SKM-1 (cell line): ENCODE measurements around the gene FUS.
A peak's percentile ranks its signal among the peaks of the same experiment; 100 is the strongest.

Experiments used
- DNase-seq: peaks from one replicate; lab custom pipeline; 2025; ENCODE audit not compliant: unreplicated experiment; lab: John Stamatoyannopoulos, UW

Gene FUS

GRCh38 chr16:31200821-31201568 lies 21.1 kb downstream of the FUS start:
- no peak for DNase-seq

GRCh38 chr16:31201582-31202413 lies 21.9 kb downstream of the FUS start:
- DNase-seq, result peak; percentile 70

- peak; percentile 36 for DNase-seq
Observed at GRCh38 chr16:31202414-31203375, 22.8 kb downstream of the FUS start, which contains the start of gene PYCARD. Gene PYCARD, minus strand, starts transcription at chr16:31202760. Its CDS starts 70 bp downstream, at chr16:31202690.

DNA sequence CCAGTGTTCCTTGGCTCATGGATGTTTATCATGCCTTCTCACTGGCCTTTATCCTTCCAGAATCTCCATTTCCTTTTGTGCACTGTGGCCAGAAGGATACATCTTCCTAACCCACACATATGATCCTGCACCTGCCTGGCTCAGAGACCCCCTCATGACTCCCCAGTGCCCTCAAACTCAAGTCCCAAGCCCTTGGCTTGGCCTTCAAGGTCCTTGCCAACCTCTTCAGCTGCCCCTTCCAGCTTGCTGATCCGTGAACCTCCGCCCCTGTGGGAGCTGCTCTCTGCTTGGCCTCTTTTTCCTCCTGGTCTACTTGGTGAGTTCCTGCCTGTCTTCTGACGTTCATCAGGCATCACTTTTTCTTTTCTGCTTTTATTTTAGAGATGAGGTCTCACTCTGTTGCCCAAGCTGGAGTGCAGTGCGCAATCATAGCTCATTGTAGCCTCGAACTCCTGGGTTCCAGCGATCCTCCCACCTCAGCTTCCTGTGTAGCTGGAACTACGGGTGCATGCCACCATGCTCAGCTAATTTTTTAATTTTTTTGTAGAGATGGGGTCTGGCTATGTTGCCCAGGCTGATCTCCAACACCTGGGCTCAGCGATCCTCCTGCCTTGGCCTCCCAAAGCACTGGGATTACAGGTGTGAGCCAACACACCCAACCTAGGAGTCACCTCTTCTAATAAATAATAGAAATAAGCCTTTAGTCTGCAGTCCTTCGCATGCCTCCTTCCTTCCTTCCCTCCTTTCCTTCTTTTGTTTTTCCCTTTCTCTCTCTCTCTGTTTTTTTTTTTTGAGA lies 25.1 kb downstream of the FUS start:
- no peak for DNase-seq

DNA sequence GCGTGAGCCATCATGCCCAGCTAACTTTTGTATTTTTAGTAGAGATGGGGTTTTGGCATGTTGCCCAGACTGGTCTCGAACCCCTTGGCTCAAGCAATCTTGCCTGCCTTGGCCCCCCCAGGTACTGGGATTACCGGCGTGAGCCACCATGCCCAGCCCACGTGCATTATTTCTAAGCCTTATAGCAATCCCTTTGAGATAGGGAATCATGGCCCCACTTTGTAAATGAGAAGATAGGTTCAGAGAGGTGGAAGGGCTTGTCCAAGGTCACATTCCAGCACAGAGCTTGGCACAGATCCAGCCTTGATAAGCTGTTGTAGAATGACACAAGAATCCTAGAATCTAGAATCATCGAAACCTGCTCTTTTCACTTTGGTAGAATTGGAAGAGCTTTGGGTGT lies 26.8 kb downstream of the FUS start:
- no peak for DNase-seq

DNA sequence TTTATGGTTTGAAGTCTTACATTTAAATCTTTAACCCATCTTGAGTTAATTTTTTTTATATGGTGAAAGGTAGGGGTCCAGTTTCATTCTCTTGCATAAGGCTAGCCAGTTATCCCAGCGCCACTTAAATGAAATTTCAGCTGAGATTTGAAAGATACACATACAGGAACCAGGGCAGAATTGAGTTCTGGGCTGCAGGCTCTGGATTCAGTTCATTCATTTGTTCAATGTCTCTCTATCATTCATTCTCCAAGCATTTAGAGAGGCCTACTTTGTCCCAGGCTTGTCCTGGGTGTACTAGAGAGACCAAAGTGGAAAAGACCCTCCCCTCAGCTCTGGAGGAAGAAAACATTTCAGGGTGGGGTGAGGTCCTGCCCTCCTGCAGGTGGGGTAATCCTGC lies 33.4 kb downstream of the FUS start:
- DNase-seq, result no peak

- no peak for DNase-seq
Observed at GRCh38 chr16:31213877-31214707, 34.2 kb downstream of the FUS start, which contains the start of gene TRIM72. Gene TRIM72, plus strand, starts transcription at chr16:31214119. Its CDS starts 620 bp downstream, at chr16:31214739.

- no peak for DNase-seq
Observed at GRCh38 chr16:31214708-31215286, 34.9 kb downstream of the FUS start.

GRCh38 chr16:31215287-31216162 lies 35.6 kb downstream of the FUS start:
- no peak for DNase-seq

DNA sequence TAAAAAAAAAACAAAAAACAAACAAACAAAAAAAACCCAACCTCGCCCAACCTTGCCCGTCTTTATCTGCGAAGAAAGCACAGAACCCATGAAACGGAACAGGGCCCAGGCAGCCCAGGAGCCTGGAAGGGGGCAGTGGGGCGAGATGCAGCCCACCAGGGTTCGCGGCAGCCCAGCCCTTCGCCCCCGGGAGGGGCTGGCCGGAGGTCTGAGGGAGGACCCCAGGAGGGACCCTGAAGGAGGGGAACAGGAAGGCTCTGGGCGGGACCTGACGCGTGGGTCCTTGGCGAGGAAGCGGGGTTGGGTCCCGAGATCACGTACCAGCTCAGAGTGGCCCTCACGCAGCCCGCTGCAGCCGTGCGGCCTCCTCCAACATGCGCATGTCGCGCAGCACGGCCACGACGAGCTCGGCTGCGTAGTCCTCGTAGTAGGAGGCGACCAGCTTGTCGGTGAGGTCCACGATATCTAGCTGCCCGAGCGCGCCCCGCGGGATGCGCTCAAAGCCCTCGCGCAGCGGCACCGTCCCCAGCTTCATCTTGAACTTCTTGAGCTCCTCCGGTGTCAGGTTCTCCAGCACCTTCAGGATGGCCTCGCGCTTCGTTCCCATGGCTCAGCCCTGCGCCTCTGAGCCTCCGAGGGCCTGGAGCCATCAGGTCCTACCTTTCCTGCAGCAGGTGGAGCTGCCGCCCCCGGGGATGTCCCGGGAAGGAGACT lies 36.6 kb downstream of the FUS start, which contains the start of gene PYDC1:
TSS of gene PYDC1 (minus strand) at position 714 of the 714 bp plus-strand sequence. CDS start at position 607, 107 bp downstream.
- DNase-seq, result no peak

GRCh38 chr16:31217136-31217530 lies 37.2 kb downstream of the FUS start:
- DNase-seq, result no peak

- no peak for DNase-seq
Observed at GRCh38 chr16:31219154-31219741, 39.3 kb downstream of the FUS start.

DNA sequence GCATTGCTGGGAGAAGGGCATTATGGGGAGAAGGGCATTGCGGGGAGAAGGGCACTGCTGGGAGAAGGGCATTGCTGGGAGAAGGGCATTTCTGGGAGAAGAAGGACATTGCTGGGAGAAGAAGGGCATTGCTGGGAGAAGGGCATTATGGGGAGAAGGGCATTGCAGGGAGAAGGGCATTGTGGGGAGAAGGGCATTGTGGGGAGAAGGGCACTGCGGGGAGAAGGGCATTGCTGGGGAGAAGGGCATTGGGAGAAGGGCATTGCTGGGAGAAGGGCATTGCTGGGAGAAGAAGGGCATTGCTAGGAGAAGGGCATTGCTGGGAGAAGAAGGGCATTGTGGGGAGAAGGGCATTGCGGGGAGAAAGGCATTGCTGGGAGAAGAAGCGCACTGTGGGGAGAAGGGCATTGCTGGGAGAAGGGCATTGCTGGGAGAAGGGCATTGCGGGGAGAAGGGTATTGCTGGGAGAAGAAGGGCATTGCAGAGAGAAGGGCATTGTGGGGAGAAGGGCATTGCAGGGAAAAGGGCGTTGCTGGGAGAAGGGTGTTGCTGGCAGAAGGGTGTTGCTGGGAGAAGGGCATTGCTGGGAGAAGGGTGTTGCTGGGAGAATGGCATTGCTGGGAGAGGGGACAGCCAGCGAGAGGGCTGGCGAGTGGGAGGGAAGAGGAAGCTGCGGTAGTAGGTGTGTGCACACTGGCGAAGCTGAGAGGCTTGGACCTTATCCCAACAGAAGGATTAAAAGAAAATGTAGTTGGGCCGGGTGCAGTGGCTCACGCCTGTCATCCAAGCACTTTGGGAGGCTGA lies 41.6 kb downstream of the FUS start:
- no peak for DNase-seq

DNA sequence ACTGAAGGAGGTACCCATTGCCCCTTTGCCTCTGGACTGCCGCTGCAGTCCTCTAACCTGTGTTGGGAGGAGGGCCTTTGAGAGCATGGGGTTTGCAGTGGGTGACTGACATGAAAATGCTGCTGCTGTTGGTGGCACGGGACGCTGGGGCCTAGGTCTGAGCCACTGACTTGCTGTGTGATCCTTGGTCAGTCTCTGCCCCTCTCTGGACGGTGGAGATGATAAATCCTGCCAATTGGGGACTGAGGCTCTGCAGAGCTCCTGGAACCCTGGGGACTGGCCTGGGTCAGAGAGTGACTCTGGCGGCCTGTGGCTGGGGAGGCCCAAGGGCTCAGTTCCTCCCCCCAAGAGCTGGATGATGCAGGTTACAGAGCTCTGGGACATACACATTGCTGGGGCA lies 43.1 kb downstream of the FUS start:
- no peak for DNase-seq

DNA sequence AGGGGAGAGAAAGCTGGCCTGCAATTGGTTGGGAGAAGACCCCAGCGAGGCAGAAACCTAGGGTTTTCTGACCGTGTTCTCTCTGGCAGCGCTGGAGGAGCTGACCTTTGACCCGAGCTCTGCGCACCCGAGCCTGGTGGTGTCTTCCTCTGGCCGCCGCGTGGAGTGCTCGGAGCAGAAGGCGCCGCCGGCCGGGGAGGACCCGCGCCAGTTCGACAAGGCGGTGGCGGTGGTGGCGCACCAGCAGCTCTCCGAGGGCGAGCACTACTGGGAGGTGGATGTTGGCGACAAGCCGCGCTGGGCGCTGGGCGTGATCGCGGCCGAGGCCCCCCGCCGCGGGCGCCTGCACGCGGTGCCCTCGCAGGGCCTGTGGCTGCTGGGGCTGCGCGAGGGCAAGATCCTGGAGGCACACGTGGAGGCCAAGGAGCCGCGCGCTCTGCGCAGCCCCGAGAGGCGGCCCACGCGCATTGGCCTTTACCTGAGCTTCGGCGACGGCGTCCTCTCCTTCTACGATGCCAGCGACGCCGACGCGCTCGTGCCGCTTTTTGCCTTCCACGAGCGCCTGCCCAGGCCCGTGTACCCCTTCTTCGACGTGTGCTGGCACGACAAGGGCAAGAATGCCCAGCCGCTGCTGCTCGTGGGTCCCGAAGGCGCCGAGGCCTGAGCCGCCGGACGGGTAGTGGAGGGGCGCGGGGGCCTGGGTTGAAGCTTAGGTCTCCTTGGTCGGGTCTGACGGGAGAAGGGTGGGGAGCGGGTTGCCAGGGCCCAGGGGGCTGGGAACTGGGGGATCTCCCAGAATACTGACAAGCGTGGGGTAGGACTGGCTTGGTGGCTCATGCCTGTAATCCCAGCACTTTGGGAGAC lies 44.4 kb downstream of the FUS start:
- DNase-seq, result no peak
